Uterus (tissue), 4 donors: ENCODE data around the gene VWF. TPM values are rescaled to one million over a fixed set of nuclear protein-coding genes. Genes with fewer than 3 reads are reported as not detected.

ENCODE experiments used
- DNase-seq, 2 donors: peaks; one replicate each; pipeline ENCODE4 v3.0.0-alpha.2; 2019 to 2020
- H3K27ac ChIP-seq, 2 donors: fragments of 200-600 bp; sonication (generic); 1 replicate in 1 of 2; 2 replicates in 1 of 2; pipeline ENCODE4 v1.5.1; 2016 to 2018
- H3K27me3 ChIP-seq, 2 donors: fragments of 200-600 bp; sonication (generic); one replicate each; pipeline ENCODE4 v1.5.1; 2018 to 2019; ENCODE audit warnings: control low read depth in 1 of 2
- H3K36me3 ChIP-seq, 2 donors: fragments of 200-600 bp; sonication (generic); one replicate each; pipeline ENCODE4 v1.5.1; 2019; ENCODE audit warnings: control low read depth in 1 of 2
- H3K4me1 ChIP-seq, 2 donors: fragments of 200-600 bp; sonication (generic); one replicate each; pipeline ENCODE4 v1.5.1; 2018 to 2019; ENCODE audit warnings: control low read depth in 1 of 2
- H3K4me3 ChIP-seq, 2 donors: fragments of 200-600 bp; sonication (generic); 1 replicate in 1 of 2; 2 replicates in 1 of 2; pipeline ENCODE4 v1.5.1; 2018 to 2019; ENCODE audit warnings: mild to moderate bottlenecking in 1 of 2
- H3K9me3 ChIP-seq, 2 donors: fragments of 200-600 bp; sonication (generic); one replicate each; pipeline ENCODE4 v1.5.1; 2019; ENCODE audit warnings: control low read depth in 1 of 2
- CTCF ChIP-seq, 4 experiments: fragments of 200-600 bp in 2 of 4; fragments of 450-650 bp in 2 of 4; sonication (generic) in 2 of 4; IDR thresholded peaks; one replicate each; pipeline ENCODE4 v1.5.1; 2016 to 2019; ENCODE audit warnings: antibody characterized with exemption in 4 of 4, mild to moderate bottlenecking in 2 of 4, moderate library complexity in 1 of 4
- POLR2A ChIP-seq, 2 donors: fragments of 450-650 bp; IDR thresholded peaks; one replicate each; pipeline ENCODE4 v1.6.1; 2016; ENCODE audit warnings: antibody characterized with exemption in 2 of 2, mild to moderate bottlenecking in 1 of 2, moderate library complexity in 1 of 2
- intact Hi-C: fragments of 100-400 bp; cut with DNase I; formaldehyde crosslinking; loops from one replicate; pipeline ENCODE4 v1.15.1; 2023; ENCODE audit warnings: low total_unique reads
- total RNA-seq, 4 donors: library from RNA; depleted of rRNA in 3 of 4; stranded (reverse); fragments of >200 nt in 3 of 4; gene quantifications; one replicate each; pipeline versions ENCODE4 v1.1.0 to v1.2.4, GENCODE V29; 2014 to 2023
- donor health status: DM: yes; HTN: yes; CAD: no.

Gene VWF
- total RNA-seq, 4 donors from 2014 or later: 122 to 949 (median 380) TPM

- DNase-seq: no peak
- TF ChIP-seq CTCF (IDR thresholded peaks at IDR 0.05) (no peak), POLR2A (IDR thresholded peaks at IDR 0.05) (no peak)
- Histone ChIP-seq H3K36me3 (no peaks in the 10 kb centered on the region), H3K4me3 (no peak overlapping the region), H3K9me3 (no peaks in the 10 kb centered on the region), H3K4me1 (peaks cover 0 to 4% of the 10 kb centered on the region in 2 donors), H3K27me3 (no peaks in the 10 kb centered on the region), H3K27ac (no peak overlapping the region)
- intact Hi-C loops: no loop called here
These were observed 71.5 kb downstream of the VWF start for GRCh38 chr12:6052940-6053329.

- intact Hi-C loops: no loop called here
- peaks cover 0 to 4% of the 10 kb centered on the region in 2 donors for H3K4me1 ChIP-seq
- no peaks in the 10 kb centered on the region for H3K9me3 ChIP-seq
- no peaks in the 10 kb centered on the region for H3K36me3 ChIP-seq
- H3K27ac ChIP-seq: no peak overlapping the region
- no peak for DNase-seq
- H3K4me3 ChIP-seq: no peak overlapping the region
- TF ChIP-seq CTCF (IDR thresholded peaks at IDR 0.05): no peak
- no peak for TF ChIP-seq POLR2A (IDR thresholded peaks at IDR 0.05)
- no peaks in the 10 kb centered on the region for H3K27me3 ChIP-seq
These were observed 72.1 kb downstream of the VWF start for GRCh38 chr12:6052206-6052939.

GRCh38 chr12:6049992-6050391, 74.5 kb downstream of the VWF start:
- TF ChIP-seq CTCF (IDR thresholded peaks at IDR 0.05) (no peak), POLR2A (IDR thresholded peaks at IDR 0.05) (no peak)
- no peaks in the 10 kb centered on the region for H3K36me3 ChIP-seq
- H3K27ac ChIP-seq: no peak overlapping the region
- H3K9me3 ChIP-seq: no peaks in the 10 kb centered on the region
- DNase-seq: no peak
- intact Hi-C loops: no loop called here
- H3K4me1 ChIP-seq: no peaks in the 10 kb centered on the region
- H3K4me3 ChIP-seq: no peak overlapping the region
- no peaks in the 10 kb centered on the region for H3K27me3 ChIP-seq

- intact Hi-C loops: no loop called here
These were observed 74.9 kb downstream of the VWF start for GRCh38 chr12:6049587-6049986.

More at GRCh38 chr12:6049587-6049986, 74.9 kb downstream of the VWF start:
- Histone ChIP-seq H3K36me3 (no peaks in the 10 kb centered on the region), H3K27me3 (no peaks in the 10 kb centered on the region), H3K27ac (no peak overlapping the region), H3K9me3 (no peaks in the 10 kb centered on the region), H3K4me1 (no peaks in the 10 kb centered on the region), H3K4me3 (no peak overlapping the region)
- DNase-seq: no peak
- TF ChIP-seq POLR2A (IDR thresholded peaks at IDR 0.05) (no peak), CTCF (IDR thresholded peaks at IDR 0.05) (no peak)
